Caco-2 (cell line): ENCODE measurements around the gene BNIP5. TPM values are rescaled to one million over a fixed set of nuclear protein-coding genes. Genes with fewer than 3 reads are reported as not detected.

ENCODE experiments used
- BruUV-seq: library from RNA; stranded (reverse); fragments of 400-500 nt; replicated peaks from 2 replicates; lab custom pipeline; 2021; lab: Mats Ljungman, UMichigan
- CTCF ChIA-PET: fragments of 300-600 bp; sonication (Branson Sonifier 250); formaldehyde crosslinking; loops from one replicate; lab custom pipeline; 2022; ENCODE audit warnings: antibody characterized with exemption; lab: Charles Lee
- POLR2A ChIA-PET: fragments of 300-600 bp; sonication (Branson Sonifier 250); formaldehyde crosslinking; loops from one replicate; lab custom pipeline; 2022; ENCODE audit warnings: antibody characterized with exemption; lab: Charles Lee
- DNase-seq, 2 experiments: peaks; one replicate each; pipeline versions ENCODE4 v3.0.0 to v3.0.0-alpha.2; 2020 to 2022
- H3K27me3 ChIP-seq: replicated peaks from 2 replicates; pipeline ENCODE4 v1.6.0; 2011; ENCODE audit warnings: low read length; ENCODE audit not compliant: control insufficient read depth, insufficient read depth
- H3K36me3 ChIP-seq: 2 replicates; pipeline ENCODE4 v1.5.1; 2011; ENCODE audit warnings: low read length; ENCODE audit not compliant: control insufficient read depth, insufficient read depth
- H3K4me1 ChIP-seq: fragments of 250-450 bp; sonication (Bioruptor Pico); 2 replicates; pipeline ENCODE4 v1.5.1; 2020; ENCODE audit warnings: mild to moderate bottlenecking
- H3K4me3 ChIP-seq: 2 replicates; pipeline ENCODE4 v1.5.1; 2011; ENCODE audit warnings: low read depth, mild to moderate bottlenecking, control low read depth, low read length
- H3K9me3 ChIP-seq: fragments of 250-450 bp; sonication (Bioruptor Pico); 2 replicates; pipeline ENCODE4 v1.5.1; 2020; ENCODE audit warnings: mild to moderate bottlenecking, moderate library complexity
- H3K27ac Mint-ChIP-seq: one replicate; pipeline ENCODE4 v1.8.0; 2022; ENCODE audit warnings: mixed read lengths; ENCODE audit not compliant: unreplicated experiment
- H3K27me3 Mint-ChIP-seq: one replicate; pipeline ENCODE4 v1.8.0; 2022; ENCODE audit warnings: mixed read lengths; ENCODE audit not compliant: insufficient read depth, unreplicated experiment
- H3K36me3 Mint-ChIP-seq: one replicate; pipeline ENCODE4 v1.8.0; 2022; ENCODE audit warnings: mild to moderate bottlenecking, mixed read lengths; ENCODE audit not compliant: insufficient read depth, unreplicated experiment
- H3K4me1 Mint-ChIP-seq: one replicate; pipeline ENCODE4 v1.8.0; 2022; ENCODE audit warnings: low read depth, mixed read lengths; ENCODE audit not compliant: unreplicated experiment
- H3K4me3 Mint-ChIP-seq: one replicate; pipeline ENCODE4 v1.8.0; 2022; ENCODE audit warnings: mild to moderate bottlenecking, moderate library complexity, mixed read lengths; ENCODE audit not compliant: unreplicated experiment
- H3K9me3 Mint-ChIP-seq: one replicate; pipeline ENCODE4 v1.8.0; 2022; ENCODE audit warnings: mixed read lengths; ENCODE audit not compliant: unreplicated experiment
- intact Hi-C: fragments of 100-400 bp; cut with micrococcal nuclease; formaldehyde crosslinking; loops from one replicate; pipeline ENCODE4 v1.10.0; 2022; ENCODE audit not compliant: unreplicated experiment
- total RNA-seq: library from RNA; stranded (reverse); gene quantifications from 2 replicates; pipeline ENCODE4 v1.2.3, GENCODE V29; 2022
- TF ChIP-seq, protein P1 (sequence below), 2 experiments: fragments of 200-600 bp in 1 of 2; IDR thresholded peaks; 1 replicate in 1 of 2; 2 replicates in 1 of 2; pipeline versions ENCODE4 v1.5.1 to v1.8.0; 2011 to 2022; ENCODE audit warnings: antibody characterized with exemption in 1 of 2, control low read depth in 1 of 2, inconsistent platforms in 1 of 2, low read depth in 1 of 2, low read length in 1 of 2, mild to moderate bottlenecking in 1 of 2, moderate library complexity in 1 of 2; ENCODE audit not compliant: insufficient read depth in 1 of 2, severe bottlenecking in 1 of 2, unreplicated experiment in 1 of 2

Gene BNIP5
- total RNA-seq, 1 experiment from 2014 or later, result 0.50 TPM

DNA sequence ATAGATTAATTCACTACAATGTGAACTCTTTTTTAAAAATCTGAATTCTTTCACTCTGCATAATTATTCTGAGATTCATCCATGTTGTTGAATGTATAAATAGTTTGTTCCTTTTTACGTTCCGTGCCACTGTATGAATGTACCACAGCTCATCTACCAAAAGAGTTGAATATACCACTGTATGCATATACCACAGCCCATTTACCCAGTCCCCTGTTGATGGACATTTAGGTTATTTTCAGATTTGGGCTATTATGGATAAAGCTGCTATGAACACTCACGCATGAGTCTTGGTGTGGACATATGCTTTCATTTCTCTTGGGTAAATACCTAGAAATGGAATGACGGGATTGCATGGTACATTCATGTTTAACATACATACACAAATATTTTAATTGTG, 38.7 kb downstream of the BNIP5 start:
- intact Hi-C loops, result no loop called here
- H3K4me3 Mint-ChIP-seq, result no peak overlapping the region
- ChIA-PET CTCF (no interaction called here), POLR2A (interaction anchor here (0.5 kb wide), 1 partner anchor 63 kb away, joined by 4 read pairs; no protein-coding TSS in a partner anchor)
- H3K9me3 Mint-ChIP-seq, result no peaks in the 10 kb centered on the region
- H3K27ac Mint-ChIP-seq, result no peak overlapping the region
- H3K36me3 ChIP-seq, result no peaks in the 10 kb centered on the region
- no TSS peak for BruUV-seq
- H3K27me3 Mint-ChIP-seq, result no peaks in the 10 kb centered on the region
- H3K27me3 ChIP-seq, result no peaks in the 10 kb centered on the region
- H3K36me3 Mint-ChIP-seq, result no peaks in the 10 kb centered on the region
- H3K4me1 Mint-ChIP-seq, result no peaks in the 10 kb centered on the region
- H3K4me1 ChIP-seq, result no peaks in the 10 kb centered on the region
- no peak for DNase-seq
- H3K4me3 ChIP-seq, result no peak overlapping the region
- TF ChIP-seq, protein P1, sequence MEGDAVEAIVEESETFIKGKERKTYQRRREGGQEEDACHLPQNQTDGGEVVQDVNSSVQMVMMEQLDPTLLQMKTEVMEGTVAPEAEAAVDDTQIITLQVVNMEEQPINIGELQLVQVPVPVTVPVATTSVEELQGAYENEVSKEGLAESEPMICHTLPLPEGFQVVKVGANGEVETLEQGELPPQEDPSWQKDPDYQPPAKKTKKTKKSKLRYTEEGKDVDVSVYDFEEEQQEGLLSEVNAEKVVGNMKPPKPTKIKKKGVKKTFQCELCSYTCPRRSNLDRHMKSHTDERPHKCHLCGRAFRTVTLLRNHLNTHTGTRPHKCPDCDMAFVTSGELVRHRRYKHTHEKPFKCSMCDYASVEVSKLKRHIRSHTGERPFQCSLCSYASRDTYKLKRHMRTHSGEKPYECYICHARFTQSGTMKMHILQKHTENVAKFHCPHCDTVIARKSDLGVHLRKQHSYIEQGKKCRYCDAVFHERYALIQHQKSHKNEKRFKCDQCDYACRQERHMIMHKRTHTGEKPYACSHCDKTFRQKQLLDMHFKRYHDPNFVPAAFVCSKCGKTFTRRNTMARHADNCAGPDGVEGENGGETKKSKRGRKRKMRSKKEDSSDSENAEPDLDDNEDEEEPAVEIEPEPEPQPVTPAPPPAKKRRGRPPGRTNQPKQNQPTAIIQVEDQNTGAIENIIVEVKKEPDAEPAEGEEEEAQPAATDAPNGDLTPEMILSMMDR (IDR thresholded peaks at IDR 0.05; ENCODE audit: insufficient read depth in 1 of 2, low read depth in 1 of 2, low read length in 1 of 2, severe bottlenecking in 1 of 2, unreplicated experiment in 1 of 2), result no peak
- H3K9me3 ChIP-seq, result no peaks in the 10 kb centered on the region

GRCh38 chr6:36297511-36297910, 39.2 kb downstream of the BNIP5 start:
- POLR2A ChIA-PET, result interaction anchor here (0.5 kb wide), 1 partner anchor 63 kb away, joined by 4 read pairs; no protein-coding TSS in a partner anchor
- no peaks in the 10 kb centered on the region for H3K27me3 Mint-ChIP-seq

GRCh38 chr6:36297051-36297450, 39.6 kb downstream of the BNIP5 start:
- no TSS peak for BruUV-seq
- H3K36me3 ChIP-seq, result no peaks in the 10 kb centered on the region
- intact Hi-C loops, result no loop called here
- H3K4me3 ChIP-seq, result no peak overlapping the region
- Mint-ChIP-seq H3K27ac (no peak overlapping the region), H3K9me3 (no peaks in the 10 kb centered on the region), H3K4me1 (no peaks in the 10 kb centered on the region), H3K4me3 (no peak overlapping the region), H3K27me3 (no peaks in the 10 kb centered on the region), H3K36me3 (no peaks in the 10 kb centered on the region)
- no peaks in the 10 kb centered on the region for H3K27me3 ChIP-seq
- TF ChIP-seq, protein P1 (IDR thresholded peaks at IDR 0.05; ENCODE audit: insufficient read depth in 1 of 2, low read depth in 1 of 2, low read length in 1 of 2, severe bottlenecking in 1 of 2, unreplicated experiment in 1 of 2), result no peak
- no peaks in the 10 kb centered on the region for H3K4me1 ChIP-seq
- POLR2A ChIA-PET, result no interaction called here
- no peak for DNase-seq
- H3K9me3 ChIP-seq, result no peaks in the 10 kb centered on the region
- CTCF ChIA-PET, result no interaction called here

More at GRCh38 chr6:36297511-36297910, 39.2 kb downstream of the BNIP5 start:
- TF ChIP-seq, protein P1 (IDR thresholded peaks at IDR 0.05; ENCODE audit: insufficient read depth in 1 of 2, low read depth in 1 of 2, low read length in 1 of 2, severe bottlenecking in 1 of 2, unreplicated experiment in 1 of 2), result no peak
- Mint-ChIP-seq H3K36me3 (no peaks in the 10 kb centered on the region), H3K4me1 (no peaks in the 10 kb centered on the region), H3K27ac (no peak overlapping the region), H3K9me3 (no peaks in the 10 kb centered on the region), H3K4me3 (no peak overlapping the region)
- intact Hi-C loops, result no loop called here
- Histone ChIP-seq H3K27me3 (no peaks in the 10 kb centered on the region), H3K36me3 (no peaks in the 10 kb centered on the region), H3K4me3 (no peak overlapping the region), H3K9me3 (no peaks in the 10 kb centered on the region), H3K4me1 (no peaks in the 10 kb centered on the region)
- CTCF ChIA-PET, result no interaction called here
- no TSS peak for BruUV-seq
- no peak for DNase-seq
